ENCODE data around the gene TALDO1. TPM values are rescaled to one million over a fixed set of nuclear protein-coding genes. Genes with fewer than 3 reads are reported as not detected.
"Not testable (repeated sequence)": the region's sequence is repeated elsewhere in the genome, so short reads cannot be mapped to it uniquely, and the experiment has no call there.

TALDO1 gene
- total and polyA plus RNA-seq, 2 donors (not counting 1 experiment from before 2014, with no cell fraction given): 136 to 150 TPM

- no peaks in the 10 kb centered on the region for H3K79me2 ChIP-seq (ENCODE audit: control insufficient read depth, insufficient read depth, low read length)
- no peak for DNase-seq (ENCODE audit: low read depth in 2 of 2)
- no peaks in the 10 kb centered on the region for H3K36me3 ChIP-seq (ENCODE audit: control insufficient read depth, insufficient read depth, low read length)
- no peak overlapping the region for H3K4me2 ChIP-seq (ENCODE audit: extremely low read depth, insufficient read depth, low read length)
- H2AFZ ChIP-seq (ENCODE audit: low read length): no peak overlapping the region
- no peaks in the 10 kb centered on the region for H3K27me3 ChIP-seq (ENCODE audit: control insufficient read depth, insufficient read depth, low read length)
- TF ChIP-seq EZH2 (IDR thresholded peaks at IDR 0.05; ENCODE audit: low read length, missing control alignments): no peak
- TF ChIP-seq CTCF (conservative IDR thresholded peaks at IDR 0.05 in 1 of 2, IDR thresholded peaks at IDR 0.05 in 1 of 2; ENCODE audit: low read depth in 1 of 2, low read length in 2 of 2): no peak
- no peak overlapping the region for H3K4me3 ChIP-seq (replicated peaks in 1 of 4; ENCODE audit: control extremely low read depth in 1 of 4, insufficient read depth in 1 of 4, low read depth in 3 of 4, low read length in 4 of 4)
- H3K27ac ChIP-seq (ENCODE audit: insufficient read depth, low read length): no peak overlapping the region
- no peaks in the 10 kb centered on the region for H4K20me1 ChIP-seq (ENCODE audit: control insufficient read depth, extremely low read depth, insufficient read depth, low read length)
- H3K4me1 ChIP-seq (ENCODE audit: control insufficient read depth, extremely low read depth, insufficient read depth, low read length): no peaks in the 10 kb centered on the region
- H3K9ac ChIP-seq (ENCODE audit: insufficient read depth, low read length): no peak overlapping the region
- no peaks in the 10 kb centered on the region for H3K9me3 ChIP-seq (ENCODE audit: control insufficient read depth, insufficient read depth, low read depth, low read length)
Measured at GRCh38 chr11:737366-737765, 9.9 kb upstream of the TALDO1 start.

GRCh38 chr11:737899-738298 is 9.4 kb upstream of the TALDO1 start:
- H3K4me1 ChIP-seq (ENCODE audit: control insufficient read depth, extremely low read depth, insufficient read depth, low read length); H3K27me3 ChIP-seq (ENCODE audit: control insufficient read depth, insufficient read depth, low read length); H3K4me2 ChIP-seq (ENCODE audit: extremely low read depth, insufficient read depth, low read length); H4K20me1 ChIP-seq (ENCODE audit: control insufficient read depth, extremely low read depth, insufficient read depth, low read length); DNase-seq (ENCODE audit: low read depth in 2 of 2); H3K36me3 ChIP-seq (ENCODE audit: control insufficient read depth, insufficient read depth, low read length); H3K9ac ChIP-seq (ENCODE audit: insufficient read depth, low read length); H3K27ac ChIP-seq (ENCODE audit: insufficient read depth, low read length); H3K4me3 ChIP-seq (replicated peaks in 1 of 4; ENCODE audit: control extremely low read depth in 1 of 4, insufficient read depth in 1 of 4, low read depth in 3 of 4, low read length in 4 of 4); H3K9me3 ChIP-seq (ENCODE audit: control insufficient read depth, insufficient read depth, low read depth, low read length); H3K79me2 ChIP-seq (ENCODE audit: control insufficient read depth, insufficient read depth, low read length); H2AFZ ChIP-seq (ENCODE audit: low read length): not testable (repeated sequence)

GRCh38 chr11:742156-742546 is 5.1 kb upstream of the TALDO1 start:
- TF ChIP-seq CTCF (conservative IDR thresholded peaks at IDR 0.05 in 1 of 2, IDR thresholded peaks at IDR 0.05 in 1 of 2; ENCODE audit: low read depth in 1 of 2, low read length in 2 of 2) (no peak), EZH2 (IDR thresholded peaks at IDR 0.05; ENCODE audit: low read length, missing control alignments) (no peak)
- H3K27ac ChIP-seq (ENCODE audit: insufficient read depth, low read length): no peak overlapping the region
- H3K27me3 ChIP-seq (ENCODE audit: control insufficient read depth, insufficient read depth, low read length): no peaks in the 10 kb centered on the region
- DNase-seq (ENCODE audit: low read depth in 2 of 2): no peak
- H4K20me1 ChIP-seq (ENCODE audit: control insufficient read depth, extremely low read depth, insufficient read depth, low read length): no peaks in the 10 kb centered on the region
- H3K79me2 ChIP-seq (ENCODE audit: control insufficient read depth, insufficient read depth, low read length): no peaks in the 10 kb centered on the region
- no peak overlapping the region for H2AFZ ChIP-seq (ENCODE audit: low read length)
- no peaks in the 10 kb centered on the region for H3K36me3 ChIP-seq (ENCODE audit: control insufficient read depth, insufficient read depth, low read length)
- H3K4me1 ChIP-seq (ENCODE audit: control insufficient read depth, extremely low read depth, insufficient read depth, low read length): no peaks in the 10 kb centered on the region
- H3K4me2 ChIP-seq (ENCODE audit: extremely low read depth, insufficient read depth, low read length): no peak overlapping the region
- no peak overlapping the region for H3K9ac ChIP-seq (ENCODE audit: insufficient read depth, low read length)
- no peak overlapping the region for H3K4me3 ChIP-seq (replicated peaks in 1 of 4; ENCODE audit: control extremely low read depth in 1 of 4, insufficient read depth in 1 of 4, low read depth in 3 of 4, low read length in 4 of 4)
- no peaks in the 10 kb centered on the region for H3K9me3 ChIP-seq (ENCODE audit: control insufficient read depth, insufficient read depth, low read depth, low read length)
